CD4-positive, alpha-beta memory T cell (primary cell): Measurements from ENCODE around the gene MTCL1. TPM values are rescaled to one million over a fixed set of nuclear protein-coding genes. Genes with fewer than 3 reads are reported as not detected.

Source experiments
- CTCF ChIA-PET: fragments of 350-600 bp; sonication (Branson Sonifier 250); formaldehyde crosslinking; loops from one replicate; lab custom pipeline; 2021; ENCODE audit warnings: inconsistent platforms; ENCODE audit not compliant: partially characterized antibody; lab: Charles Lee
- POLR2A ChIA-PET: fragments of 350-600 bp; sonication (Branson Sonifier 250); formaldehyde crosslinking; loops from one replicate; lab custom pipeline; 2021; ENCODE audit not compliant: partially characterized antibody; lab: Charles Lee
- DNase-seq, 5 donors: peaks; one replicate each; pipeline versions ENCODE4 v3.0.0 to v3.0.0-alpha.2; 2020 to 2022; ENCODE audit warnings: mixed read lengths in 1 of 5
- H3K27ac ChIP-seq: one replicate; pipeline ENCODE4 v1.7.0; 2013; ENCODE audit warnings: low read depth, low read length
- H3K27me3 ChIP-seq: 2 replicates; pipeline ENCODE4 v1.7.0; 2013; ENCODE audit warnings: mild to moderate bottlenecking, low read length, moderate library complexity; ENCODE audit not compliant: insufficient read depth
- H3K36me3 ChIP-seq: 2 replicates; pipeline ENCODE4 v1.7.0; 2013; ENCODE audit warnings: mild to moderate bottlenecking, low read length, moderate library complexity; ENCODE audit not compliant: insufficient read depth
- H3K4me1 ChIP-seq: 2 replicates; pipeline ENCODE4 v1.7.0; 2013; ENCODE audit warnings: mild to moderate bottlenecking, low read length, moderate library complexity; ENCODE audit not compliant: insufficient read depth
- H3K4me3 ChIP-seq, 2 donors: one replicate each; pipeline ENCODE4 v1.7.0; 2013; ENCODE audit warnings: low read length in 2 of 2, mild to moderate bottlenecking in 1 of 2
- H3K9me3 ChIP-seq, 2 donors: one replicate each; pipeline ENCODE4 v1.7.0; 2013; ENCODE audit warnings: low read length in 2 of 2, control low read depth in 1 of 2; ENCODE audit not compliant: control insufficient read depth in 1 of 2
- H3K27ac Mint-ChIP-seq, 7 donors: one replicate each; pipeline ENCODE4 v1.8.0; 2020 to 2021; ENCODE audit warnings: mixed read lengths in 7 of 7, mild to moderate bottlenecking in 6 of 7, inconsistent platforms in 3 of 7, moderate library complexity in 3 of 7
- H3K27me3 Mint-ChIP-seq, 2 donors: one replicate each; pipeline ENCODE4 v1.8.0; 2020 to 2021; ENCODE audit warnings: mixed read lengths in 2 of 2
- H3K36me3 Mint-ChIP-seq, 2 donors: one replicate each; pipeline ENCODE4 v1.8.0; 2020 to 2021; ENCODE audit warnings: mixed read lengths in 2 of 2, inconsistent platforms in 1 of 2, mild to moderate bottlenecking in 1 of 2
- H3K4me1 Mint-ChIP-seq, 4 donors: one replicate each; pipeline ENCODE4 v1.8.0; 2020 to 2021; ENCODE audit warnings: mixed read lengths in 4 of 4, mild to moderate bottlenecking in 1 of 4
- H3K4me3 Mint-ChIP-seq, 8 donors: one replicate each; pipeline ENCODE4 v1.8.0; 2020 to 2021; ENCODE audit warnings: mixed read lengths in 8 of 8, mild to moderate bottlenecking in 7 of 8, moderate library complexity in 6 of 8, inconsistent platforms in 3 of 8
- H3K9me3 Mint-ChIP-seq, 8 donors: one replicate each; pipeline ENCODE4 v1.8.0; 2020 to 2021; ENCODE audit warnings: mixed read lengths in 8 of 8, mild to moderate bottlenecking in 5 of 8, inconsistent platforms in 3 of 8, moderate library complexity in 1 of 8
- intact Hi-C: fragments of 100-400 bp; cut with micrococcal nuclease; formaldehyde crosslinking; loops from one replicate; pipeline ENCODE4 v1.15.1; 2023
- polyA plus RNA-seq, 2 donors: library from polyadenylated mRNA; unstranded; fragments of 300-500 nt; fragmentation: Illumina TruSeq; gene quantifications; one replicate each; pipeline ENCODE4 v1.2.3, GENCODE V29; 2021
- total RNA-seq, 2 experiments: library from RNA; stranded (reverse); gene quantifications; one replicate each; pipeline ENCODE4 v1.2.3, GENCODE V29; 2021

MTCL1 gene
- total and polyA plus RNA-seq, 4 experiments from 2014 or later: 0.29 to 0.36 TPM; not detected in 2

- no peaks in the 10 kb centered on the region for H3K9me3 ChIP-seq
- no peaks in the 10 kb centered on the region for H3K4me1 ChIP-seq
- no peak overlapping the region for H3K27ac ChIP-seq
- ChIA-PET POLR2A (no interaction called here), CTCF (no interaction called here)
- Mint-ChIP-seq H3K27ac (no peak overlapping the region), H3K9me3 (peaks cover 0 to 4% (median 0%) of the 10 kb centered on the region in 8 donors), H3K4me1 (no peaks in the 10 kb centered on the region), H3K4me3 (no peak overlapping the region), H3K36me3 (no peaks in the 10 kb centered on the region), H3K27me3 (peaks cover 7 to 10% of the 10 kb centered on the region in 2 donors)
- DNase-seq: no peak
- H3K27me3 ChIP-seq: no peaks in the 10 kb centered on the region
- intact Hi-C loops: no loop called here
- H3K36me3 ChIP-seq: no peaks in the 10 kb centered on the region
- H3K4me3 ChIP-seq: no peak overlapping the region
Observed at GRCh38 chr18:8831112-8831511, 125.8 kb downstream of the MTCL1 start.

- Mint-ChIP-seq H3K27me3 (peaks cover 6 to 7% of the 10 kb centered on the region in 2 donors), H3K9me3 (peaks cover 0 to 4% (median 0%) of the 10 kb centered on the region in 8 donors), H3K36me3 (no peaks in the 10 kb centered on the region), H3K4me1 (no peaks in the 10 kb centered on the region), H3K4me3 (no peak overlapping the region), H3K27ac (no peak overlapping the region)
- no peaks in the 10 kb centered on the region for H3K9me3 ChIP-seq
- CTCF ChIA-PET: no interaction called here
- H3K4me3 ChIP-seq: no peak overlapping the region
- H3K36me3 ChIP-seq: no peaks in the 10 kb centered on the region
- no peaks in the 10 kb centered on the region for H3K4me1 ChIP-seq
- DNase-seq: no peak
- POLR2A ChIA-PET: no interaction called here
- intact Hi-C loops: no loop called here
- no peaks in the 10 kb centered on the region for H3K27me3 ChIP-seq
- H3K27ac ChIP-seq: no peak overlapping the region
Observed at GRCh38 chr18:8831531-8831930, 126.2 kb downstream of the MTCL1 start.

GRCh38 chr18:8833480-8833879 is 128.1 kb downstream of the MTCL1 start:
- intact Hi-C loops: no loop called here

GRCh38 chr18:8834881-8835280 is 129.5 kb downstream of the MTCL1 start:
- Histone ChIP-seq H3K9me3 (no peaks in the 10 kb centered on the region), H3K4me1 (no peaks in the 10 kb centered on the region), H3K36me3 (no peaks in the 10 kb centered on the region), H3K4me3 (no peak overlapping the region), H3K27ac (no peak overlapping the region), H3K27me3 (no peaks in the 10 kb centered on the region)
- H3K9me3 Mint-ChIP-seq: peaks cover 3 to 11% (median 5%) of the 10 kb centered on the region in 8 donors
- ChIA-PET CTCF (no interaction called here), POLR2A (no interaction called here)
- DNase-seq: no peak
- intact Hi-C loops: no loop called here
- peaks cover 8 to 9% of the 10 kb centered on the region in 2 donors for H3K27me3 Mint-ChIP-seq
- no peaks in the 10 kb centered on the region for H3K4me1 Mint-ChIP-seq
- H3K27ac Mint-ChIP-seq: no peak overlapping the region
- no peak overlapping the region for H3K4me3 Mint-ChIP-seq
- H3K36me3 Mint-ChIP-seq: peaks cover 0 to 3% of the 10 kb centered on the region in 2 donors

More at GRCh38 chr18:8833480-8833879, 128.1 kb downstream of the MTCL1 start:
- Mint-ChIP-seq H3K36me3 (peaks cover 0 to 3% of the 10 kb centered on the region in 2 donors), H3K27me3 (peaks cover 8 to 10% of the 10 kb centered on the region in 2 donors), H3K4me1 (no peaks in the 10 kb centered on the region), H3K4me3 (no peak overlapping the region), H3K9me3 (peaks cover 3 to 11% (median 5%) of the 10 kb centered on the region in 8 donors), H3K27ac (no peak overlapping the region)
- no peaks in the 10 kb centered on the region for H3K27me3 ChIP-seq
- no peak overlapping the region for H3K4me3 ChIP-seq
- H3K27ac ChIP-seq: no peak overlapping the region
- no peak for DNase-seq
- no peaks in the 10 kb centered on the region for H3K4me1 ChIP-seq
- no peaks in the 10 kb centered on the region for H3K9me3 ChIP-seq
- H3K36me3 ChIP-seq: no peaks in the 10 kb centered on the region
- ChIA-PET CTCF (no interaction called here), POLR2A (no interaction called here)

GRCh38 chr18:8835521-8835953 is 130.2 kb downstream of the MTCL1 start:
- peaks cover 0 to 3% of the 10 kb centered on the region in 2 donors for H3K36me3 Mint-ChIP-seq
- Histone ChIP-seq H3K27me3 (no peaks in the 10 kb centered on the region), H3K4me3 (no peak overlapping the region), H3K36me3 (no peaks in the 10 kb centered on the region), H3K27ac (no peak overlapping the region), H3K9me3 (no peaks in the 10 kb centered on the region), H3K4me1 (no peaks in the 10 kb centered on the region)
- no peaks in the 10 kb centered on the region for H3K4me1 Mint-ChIP-seq
- intact Hi-C loops: no loop called here
- no peak for DNase-seq
- H3K4me3 Mint-ChIP-seq: no peak overlapping the region
- H3K27ac Mint-ChIP-seq: no peak overlapping the region
- H3K9me3 Mint-ChIP-seq: peaks cover 3 to 11% (median 5%) of the 10 kb centered on the region in 8 donors
- H3K27me3 Mint-ChIP-seq: peaks cover 8 to 9% of the 10 kb centered on the region in 2 donors
- ChIA-PET CTCF (no interaction called here), POLR2A (no interaction called here)

- Histone ChIP-seq H3K9me3 (no peaks in the 10 kb centered on the region), H3K4me3 (no peak overlapping the region), H3K36me3 (no peaks in the 10 kb centered on the region), H3K27ac (no peak overlapping the region), H3K4me1 (no peaks in the 10 kb centered on the region), H3K27me3 (no peaks in the 10 kb centered on the region)
- Mint-ChIP-seq H3K27me3 (peaks cover 10 to 14% of the 10 kb centered on the region in 2 donors), H3K36me3 (peaks cover 0 to 3% of the 10 kb centered on the region in 2 donors), H3K4me1 (no peaks in the 10 kb centered on the region), H3K9me3 (peaks cover 0 to 11% (median 5%) of the 10 kb centered on the region in 8 donors), H3K4me3 (no peak overlapping the region), H3K27ac (no peak overlapping the region)
- intact Hi-C loops: no loop called here
- CTCF ChIA-PET: no interaction called here
- POLR2A ChIA-PET: no interaction called here
- DNase-seq: no peak
Observed at GRCh38 chr18:8839281-8839680, 133.9 kb downstream of the MTCL1 start.

- ChIA-PET CTCF (no interaction called here), POLR2A (no interaction called here)
- no peaks in the 10 kb centered on the region for H3K36me3 ChIP-seq
- intact Hi-C loops: no loop called here
- no peaks in the 10 kb centered on the region for H3K9me3 ChIP-seq
- Mint-ChIP-seq H3K27ac (no peak overlapping the region), H3K27me3 (peaks cover 9 to 12% of the 10 kb centered on the region in 2 donors), H3K4me3 (no peak overlapping the region), H3K4me1 (no peaks in the 10 kb centered on the region), H3K36me3 (peaks cover 0 to 3% of the 10 kb centered on the region in 2 donors), H3K9me3 (peaks cover 0 to 10% (median 4%) of the 10 kb centered on the region in 8 donors)
- no peak overlapping the region for H3K27ac ChIP-seq
- H3K27me3 ChIP-seq: no peaks in the 10 kb centered on the region
- no peak overlapping the region for H3K4me3 ChIP-seq
- H3K4me1 ChIP-seq: no peaks in the 10 kb centered on the region
- DNase-seq: no peak
Observed at GRCh38 chr18:8841781-8842485, 136.6 kb downstream of the MTCL1 start.
